Neural cell (in vitro differentiated cells): ENCODE data around the gene TPD52L1. TPM values are rescaled to one million over a fixed set of nuclear protein-coding genes. Genes with fewer than 3 reads are reported as not detected.

Experiments
- H2AFZ ChIP-seq: fragments of 200-600, 300-800 bp; sonication (generic), shearing (Covaris generic); 2 replicates; pipeline ENCODE4 v1.6.0; 2014; ENCODE audit warnings: low read depth, mild to moderate bottlenecking, antibody characterized with exemption, low read length, moderate library complexity
- H3F3A ChIP-seq: fragments of 200-600 bp; shearing (Covaris generic); 2 replicates; pipeline ENCODE4 v1.6.1; 2016; ENCODE audit warnings: mild to moderate bottlenecking, moderate library complexity, mixed read lengths, antibody characterized with exemption, low read length; ENCODE audit not compliant: insufficient read depth, poor library complexity, severe bottlenecking
- H3K27ac ChIP-seq: fragments of 200-600, 300-800 bp; sonication (generic), shearing (Covaris generic); 2 replicates; pipeline ENCODE4 v1.5.1; 2014; ENCODE audit warnings: mild to moderate bottlenecking, low read length, moderate library complexity
- H3K27me3 ChIP-seq: fragments of 300-800, 200-600 bp; sonication (generic), shearing (Covaris generic); 2 replicates; pipeline ENCODE4 v1.6.0; 2014; ENCODE audit warnings: mild to moderate bottlenecking, low read depth, low read length, moderate library complexity; ENCODE audit not compliant: insufficient read depth
- H3K36me3 ChIP-seq: fragments of 300-800, 200-600 bp; sonication (generic), shearing (Covaris generic); 2 replicates; pipeline ENCODE4 v1.5.1; 2014; ENCODE audit warnings: mild to moderate bottlenecking, antibody characterized with exemption, low read length, moderate library complexity; ENCODE audit not compliant: insufficient read depth
- H3K4me2 ChIP-seq: fragments of 300-800, 200-600 bp; sonication (generic), shearing (Covaris generic); 2 replicates; pipeline ENCODE4 v1.6.0; 2014; ENCODE audit warnings: mild to moderate bottlenecking, low read length
- H3K4me3 ChIP-seq: fragments of 300-800, 200-600 bp; sonication (generic), shearing (Covaris generic); 2 replicates; pipeline ENCODE4 v1.5.1; 2014; ENCODE audit warnings: mild to moderate bottlenecking, low read length, moderate library complexity
- H3K79me2 ChIP-seq: fragments of 200-600 bp; shearing (Covaris generic); replicated peaks from 2 replicates; pipeline ENCODE4 v1.6.0; 2014; ENCODE audit warnings: mild to moderate bottlenecking, low read length, moderate library complexity; ENCODE audit not compliant: insufficient read depth
- H3K9ac ChIP-seq: fragments of 300-800, 200-600 bp; sonication (generic), shearing (Covaris generic); 2 replicates; pipeline ENCODE4 v1.6.1; 2016; ENCODE audit warnings: mild to moderate bottlenecking, low read length, mixed read lengths
- H3K9me2 ChIP-seq: fragments of 200-600 bp; shearing (Covaris generic); 2 replicates; pipeline ENCODE4 v1.6.1; 2016; ENCODE audit warnings: mild to moderate bottlenecking, low read length, mixed read lengths; ENCODE audit not compliant: insufficient read depth
- H3K9me3 ChIP-seq: fragments of 200-600, 300-800 bp; sonication (generic), shearing (Covaris generic); 2 replicates; pipeline ENCODE4 v1.6.1; 2016; ENCODE audit warnings: mild to moderate bottlenecking, mixed run types, low read length, moderate library complexity, mixed read lengths
- H4K20me1 ChIP-seq: fragments of 200-600 bp; shearing (Covaris generic); 2 replicates; pipeline ENCODE4 v1.6.1; 2016; ENCODE audit warnings: mild to moderate bottlenecking, mixed run types; ENCODE audit not compliant: insufficient read depth
- CTCF ChIP-seq: fragments of 450-650 bp; IDR thresholded peaks from 2 replicates; pipeline ENCODE4 v1.5.1; 2014; ENCODE audit warnings: antibody characterized with exemption, mild to moderate bottlenecking, moderate library complexity; ENCODE audit not compliant: poor library complexity, severe bottlenecking
- EP300 ChIP-seq: fragments of 450-650 bp; conservative IDR thresholded peaks from 2 replicates; pipeline ENCODE4 v1.6.1; 2014; ENCODE audit warnings: antibody characterized with exemption, mild to moderate bottlenecking, moderate library complexity; ENCODE audit not compliant: poor library complexity, severe bottlenecking
- EZH2 ChIP-seq: fragments of 200-600, 300-800 bp; shearing (Covaris generic), sonication (generic); IDR thresholded peaks from 2 replicates; pipeline ENCODE4 v1.6.1; 2014; ENCODE audit warnings: antibody characterized with exemption, low read length, borderline replicate concordance, mild to moderate bottlenecking; ENCODE audit not compliant: insufficient read depth, poor library complexity, severe bottlenecking
- MXI1 ChIP-seq: fragments of 450-650 bp; conservative IDR thresholded peaks from 2 replicates; pipeline ENCODE4 v1.6.1; 2014; ENCODE audit warnings: antibody characterized with exemption, mild to moderate bottlenecking; ENCODE audit not compliant: poor library complexity, severe bottlenecking
- POLR2AphosphoS5 ChIP-seq: IDR thresholded peaks from 2 replicates; pipeline ENCODE4 v1.6.1; 2012
- RAD21 ChIP-seq: fragments of 450-650 bp; conservative IDR thresholded peaks from 2 replicates; pipeline ENCODE4 v1.6.1; 2014; ENCODE audit warnings: antibody characterized with exemption, mild to moderate bottlenecking, moderate library complexity
- SMC3 ChIP-seq: fragments of 450-650 bp; conservative IDR thresholded peaks from 2 replicates; pipeline ENCODE4 v1.6.1; 2014; ENCODE audit warnings: antibody characterized with exemption, mild to moderate bottlenecking, moderate library complexity; ENCODE audit not compliant: poor library complexity
- TAF1 ChIP-seq: IDR thresholded peaks from 2 replicates; pipeline ENCODE4 v1.6.1; 2012; ENCODE audit warnings: low read depth
- polyA plus RNA-seq: library from polyadenylated mRNA; depleted of rRNA; stranded (reverse); fragments of >200 nt; gene quantifications from 2 replicates; pipeline ENCODE4 v1.2.3, GENCODE V29; 2014
- TF ChIP-seq, protein P1 (sequence below): IDR thresholded peaks from 2 replicates; pipeline ENCODE4 v1.6.1; 2012; ENCODE audit warnings: borderline replicate concordance

TPD52L1 gene
- polyA plus RNA-seq, 1 donor from 2014 or later, result 8.9 TPM

DNA sequence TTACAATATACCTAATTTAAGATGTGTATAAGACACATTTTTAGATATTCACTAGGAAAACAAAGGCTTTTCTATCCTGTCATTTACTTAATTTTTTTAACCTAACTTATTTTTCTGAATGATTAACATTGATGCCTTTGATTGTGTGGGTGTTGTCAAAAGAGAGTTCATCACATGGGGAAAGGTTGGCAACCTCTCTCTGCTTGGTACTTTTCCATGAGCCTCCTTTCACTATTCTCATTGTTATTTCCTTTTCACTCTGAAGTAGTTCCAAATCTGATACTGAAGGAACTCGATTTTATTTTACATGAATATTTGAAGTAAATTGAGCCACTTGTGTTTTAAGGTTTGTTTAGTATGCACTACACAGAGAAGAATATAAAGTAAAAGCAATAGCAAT is 35.9 kb downstream of the TPD52L1 start:
- Histone ChIP-seq H3K79me2 (no peaks in the 10 kb centered on the region), H3K9ac (no peak overlapping the region), H2AFZ (no peak overlapping the region), H3K4me2 (no peak overlapping the region), H3K9me2 (no peaks in the 10 kb centered on the region), H3K27ac (no peak overlapping the region), H4K20me1 (no peaks in the 10 kb centered on the region), H3F3A (no peaks in the 10 kb centered on the region), H3K4me3 (no peak overlapping the region), H3K36me3 (no peaks in the 10 kb centered on the region), H3K9me3 (no peaks in the 10 kb centered on the region), H3K27me3 (no peaks in the 10 kb centered on the region)
- TF ChIP-seq POLR2AphosphoS5, result no peak
- TF ChIP-seq SMC3, result no peak
- no peak for TF ChIP-seq EZH2
- TF ChIP-seq TAF1, result no peak
- TF ChIP-seq EP300, result no peak
- no peak for TF ChIP-seq MXI1
- TF ChIP-seq RAD21, result no peak
- TF ChIP-seq, protein P1, sequence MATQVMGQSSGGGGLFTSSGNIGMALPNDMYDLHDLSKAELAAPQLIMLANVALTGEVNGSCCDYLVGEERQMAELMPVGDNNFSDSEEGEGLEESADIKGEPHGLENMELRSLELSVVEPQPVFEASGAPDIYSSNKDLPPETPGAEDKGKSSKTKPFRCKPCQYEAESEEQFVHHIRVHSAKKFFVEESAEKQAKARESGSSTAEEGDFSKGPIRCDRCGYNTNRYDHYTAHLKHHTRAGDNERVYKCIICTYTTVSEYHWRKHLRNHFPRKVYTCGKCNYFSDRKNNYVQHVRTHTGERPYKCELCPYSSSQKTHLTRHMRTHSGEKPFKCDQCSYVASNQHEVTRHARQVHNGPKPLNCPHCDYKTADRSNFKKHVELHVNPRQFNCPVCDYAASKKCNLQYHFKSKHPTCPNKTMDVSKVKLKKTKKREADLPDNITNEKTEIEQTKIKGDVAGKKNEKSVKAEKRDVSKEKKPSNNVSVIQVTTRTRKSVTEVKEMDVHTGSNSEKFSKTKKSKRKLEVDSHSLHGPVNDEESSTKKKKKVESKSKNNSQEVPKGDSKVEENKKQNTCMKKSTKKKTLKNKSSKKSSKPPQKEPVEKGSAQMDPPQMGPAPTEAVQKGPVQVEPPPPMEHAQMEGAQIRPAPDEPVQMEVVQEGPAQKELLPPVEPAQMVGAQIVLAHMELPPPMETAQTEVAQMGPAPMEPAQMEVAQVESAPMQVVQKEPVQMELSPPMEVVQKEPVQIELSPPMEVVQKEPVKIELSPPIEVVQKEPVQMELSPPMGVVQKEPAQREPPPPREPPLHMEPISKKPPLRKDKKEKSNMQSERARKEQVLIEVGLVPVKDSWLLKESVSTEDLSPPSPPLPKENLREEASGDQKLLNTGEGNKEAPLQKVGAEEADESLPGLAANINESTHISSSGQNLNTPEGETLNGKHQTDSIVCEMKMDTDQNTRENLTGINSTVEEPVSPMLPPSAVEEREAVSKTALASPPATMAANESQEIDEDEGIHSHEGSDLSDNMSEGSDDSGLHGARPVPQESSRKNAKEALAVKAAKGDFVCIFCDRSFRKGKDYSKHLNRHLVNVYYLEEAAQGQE, result no peak
- TF ChIP-seq CTCF, result no peak

DNA sequence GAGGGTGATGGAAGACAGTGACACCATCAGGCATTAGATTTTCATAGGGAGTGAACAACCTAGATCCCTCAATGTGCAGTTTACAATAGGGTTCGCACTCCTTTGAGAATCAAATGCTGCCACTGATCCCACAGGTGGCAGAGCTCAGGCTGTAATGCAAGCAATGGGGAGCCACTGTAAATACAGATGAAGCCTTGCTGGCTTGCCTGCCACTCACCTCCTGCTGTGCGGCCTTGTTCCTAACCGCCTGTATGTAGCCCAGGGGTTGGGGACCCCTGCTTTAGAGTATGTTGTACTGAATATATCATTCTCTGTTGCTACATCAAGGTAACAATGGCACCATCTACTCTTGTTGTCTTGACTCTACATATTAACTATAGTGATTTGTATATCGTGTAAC is 37.1 kb downstream of the TPD52L1 start:
- no peak overlapping the region for H3K4me2 ChIP-seq

More for the DNA sequence above, 37.1 kb downstream of the TPD52L1 start:
- Histone ChIP-seq H3K27ac (no peak overlapping the region), H3F3A (no peaks in the 10 kb centered on the region), H3K36me3 (no peaks in the 10 kb centered on the region), H3K79me2 (no peaks in the 10 kb centered on the region), H2AFZ (no peak overlapping the region), H3K9ac (no peak overlapping the region), H4K20me1 (no peaks in the 10 kb centered on the region), H3K4me3 (no peak overlapping the region), H3K27me3 (no peaks in the 10 kb centered on the region), H3K9me3 (no peaks in the 10 kb centered on the region), H3K9me2 (no peaks in the 10 kb centered on the region)
- TF ChIP-seq, protein P1, result no peak
- TF ChIP-seq CTCF (no peak), EZH2 (no peak), RAD21 (no peak), MXI1 (no peak), TAF1 (no peak), EP300 (no peak)
